Neural crest cell (in vitro differentiated cells): Measurements from ENCODE around the gene MYH7. TPM values are rescaled to one million over a fixed set of nuclear protein-coding genes. Genes with fewer than 3 reads are reported as not detected.

Experiments used
- DNase-seq: peaks from one replicate; pipeline ENCODE4 v3.0.0; 2021; ENCODE audit warnings: low read depth, mixed read lengths, low spot score
- H3K27ac Mint-ChIP-seq: one replicate; pipeline ENCODE4 v1.8.0; 2021; ENCODE audit warnings: mild to moderate bottlenecking, mixed read lengths; ENCODE audit not compliant: unreplicated experiment
- H3K27me3 Mint-ChIP-seq: 2 replicates; pipeline ENCODE4 v1.8.0; 2021; ENCODE audit warnings: low read depth, mild to moderate bottlenecking, mixed read lengths
- H3K36me3 Mint-ChIP-seq: 2 replicates; pipeline ENCODE4 v1.8.0; 2021; ENCODE audit warnings: low read depth, mild to moderate bottlenecking, mixed read lengths
- H3K4me1 Mint-ChIP-seq: 2 replicates; pipeline ENCODE4 v1.8.0; 2021; ENCODE audit warnings: mixed read lengths
- H3K4me3 Mint-ChIP-seq: one replicate; pipeline ENCODE4 v1.8.0; 2021; ENCODE audit warnings: mild to moderate bottlenecking, mixed read lengths
- H3K9me3 Mint-ChIP-seq: 2 replicates; pipeline ENCODE4 v1.8.0; 2021; ENCODE audit warnings: mixed read lengths
- CTCF ChIP-seq: fragments of 200-600 bp; sonication (generic); conservative IDR thresholded peaks from 2 replicates; pipeline ENCODE4 v1.5.0; 2021; ENCODE audit warnings: antibody characterized with exemption, mild to moderate bottlenecking
- total RNA-seq: library from RNA; stranded (reverse); gene quantifications from 2 replicates; pipeline ENCODE4 v1.2.1, GENCODE V29; 2021

Gene MYH7
- total RNA-seq, 1 donor from 2014 or later, result 0.05 TPM

- H3K4me1 Mint-ChIP-seq, result peaks cover 6% of the 10 kb centered on the region
- peaks cover 30% of the 10 kb centered on the region for H3K27me3 Mint-ChIP-seq
- no peak for DNase-seq
- H3K4me3 Mint-ChIP-seq, result no peak overlapping the region
- peak overlapping the region; percentile 54 for H3K27ac Mint-ChIP-seq
- no peak for TF ChIP-seq CTCF
- no peaks in the 10 kb centered on the region for H3K36me3 Mint-ChIP-seq
- no peaks in the 10 kb centered on the region for H3K9me3 Mint-ChIP-seq
Observed at GRCh38 chr14:23454445-23454856, 19.0 kb upstream of the MYH7 start.

- peaks cover 6% of the 10 kb centered on the region for H3K4me1 Mint-ChIP-seq
- no peak for DNase-seq
- H3K9me3 Mint-ChIP-seq, result no peaks in the 10 kb centered on the region
- no peak overlapping the region for H3K4me3 Mint-ChIP-seq
- H3K36me3 Mint-ChIP-seq, result no peaks in the 10 kb centered on the region
- H3K27ac Mint-ChIP-seq, result no peak overlapping the region
- peaks cover 24% of the 10 kb centered on the region for H3K27me3 Mint-ChIP-seq
- no peak for TF ChIP-seq CTCF
Observed at GRCh38 chr14:23452237-23452636, 16.8 kb upstream of the MYH7 start.

- DNase-seq, result no peak
- peaks cover 6% of the 10 kb centered on the region for H3K4me1 Mint-ChIP-seq
- no peak overlapping the region for H3K4me3 Mint-ChIP-seq
- no peaks in the 10 kb centered on the region for H3K9me3 Mint-ChIP-seq
- no peaks in the 10 kb centered on the region for H3K36me3 Mint-ChIP-seq
- H3K27ac Mint-ChIP-seq, result no peak overlapping the region
- TF ChIP-seq CTCF, result no peak
- peaks cover 24% of the 10 kb centered on the region for H3K27me3 Mint-ChIP-seq
Observed at GRCh38 chr14:23450379-23450778, 14.9 kb upstream of the MYH7 start.

GRCh38 chr14:23449314-23449713 is 13.9 kb upstream of the MYH7 start:
- Mint-ChIP-seq H3K9me3 (no peaks in the 10 kb centered on the region), H3K4me3 (no peak overlapping the region)

GRCh38 chr14:23447361-23448350 is 12.2 kb upstream of the MYH7 start:
- Mint-ChIP-seq H3K4me3 (no peak overlapping the region), H3K27ac (no peak overlapping the region), H3K4me1 (peaks cover 6% of the 10 kb centered on the region), H3K9me3 (no peaks in the 10 kb centered on the region), H3K36me3 (no peaks in the 10 kb centered on the region), H3K27me3 (peaks cover 11% of the 10 kb centered on the region)
- TF ChIP-seq CTCF, result no peak
- no peak for DNase-seq

More at GRCh38 chr14:23449314-23449713, 13.9 kb upstream of the MYH7 start:
- Mint-ChIP-seq H3K27me3 (peaks cover 20% of the 10 kb centered on the region), H3K27ac (no peak overlapping the region), H3K4me1 (peaks cover 3% of the 10 kb centered on the region), H3K36me3 (no peaks in the 10 kb centered on the region)
- TF ChIP-seq CTCF, result no peak
- DNase-seq, result no peak
